H4 (cell line): ENCODE results near the gene SMIM32. TPM values are rescaled to one million over a fixed set of nuclear protein-coding genes. Genes with fewer than 3 reads are reported as not detected.

Source experiments
- total RNA-seq: library from RNA; depleted of rRNA; stranded (reverse); fragments of >200 nt; shearing (Covaris generic); gene quantifications from 2 replicates; pipeline ENCODE4 v1.2.3, GENCODE V29; 2014; rRNA removed

Gene SMIM32
- total RNA-seq, 1 experiment from 2014 or later: not detected

Other genes starting within 250 kb of the SMIM32 start
- gene LECT2, start 238.2 kb downstream of the SMIM32 start, total RNA-seq: not detected in 2 replicates
- 2,353 and 2,468 TPM in 2 replicates for gene TGFBI, start 164.2 kb downstream of the SMIM32 start, total RNA-seq
- 38.8 and 40.0 TPM in 2 replicates for gene SMAD5, start 60.3 kb downstream of the SMIM32 start, total RNA-seq
- gene TRPC7, start 172.4 kb upstream of the SMIM32 start, total RNA-seq: not detected in 2 replicates